ENCODE measurements around the gene KIAA0319L.
A peak's percentile ranks its signal among the peaks of the same experiment; 100 is the strongest.

KIAA0319L gene

DNA sequence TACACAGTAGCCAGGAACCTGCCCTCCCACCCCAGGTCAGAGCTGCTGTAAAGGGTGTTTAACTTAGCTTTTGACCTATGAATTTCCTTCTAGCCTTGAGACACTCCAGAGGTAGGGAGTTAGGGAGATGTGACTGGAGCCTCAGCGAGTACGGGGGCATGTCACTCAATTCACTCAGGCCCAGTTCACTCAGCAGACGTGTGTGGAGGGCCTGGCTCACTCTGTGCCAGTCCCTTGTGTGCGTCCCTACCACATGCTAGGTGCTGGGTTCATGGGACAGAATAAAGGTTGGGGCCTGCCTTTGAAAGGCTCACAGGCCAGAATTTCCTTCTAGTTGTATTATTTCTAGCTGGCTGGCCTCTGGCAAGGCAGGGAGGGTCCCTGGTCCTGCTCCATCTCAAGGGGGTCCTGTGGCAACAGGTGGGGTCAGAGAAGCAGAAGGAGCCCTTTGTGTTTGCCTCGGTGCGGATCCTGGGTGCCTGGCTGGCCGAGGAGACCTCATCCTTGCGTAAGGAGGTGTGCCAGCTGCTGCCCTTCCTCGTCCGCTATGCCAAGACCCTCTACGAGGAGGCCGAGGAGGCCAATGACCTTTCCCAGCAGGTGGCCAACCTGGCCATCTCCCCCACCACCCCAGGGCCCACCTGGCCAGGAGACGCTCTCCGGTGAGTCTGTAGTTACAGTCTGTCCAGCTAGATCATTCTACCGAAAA, 4.9 kb upstream of the KIAA0319L start:
- no peak for DNase-seq (ENCODE audit: low read depth)

DNA sequence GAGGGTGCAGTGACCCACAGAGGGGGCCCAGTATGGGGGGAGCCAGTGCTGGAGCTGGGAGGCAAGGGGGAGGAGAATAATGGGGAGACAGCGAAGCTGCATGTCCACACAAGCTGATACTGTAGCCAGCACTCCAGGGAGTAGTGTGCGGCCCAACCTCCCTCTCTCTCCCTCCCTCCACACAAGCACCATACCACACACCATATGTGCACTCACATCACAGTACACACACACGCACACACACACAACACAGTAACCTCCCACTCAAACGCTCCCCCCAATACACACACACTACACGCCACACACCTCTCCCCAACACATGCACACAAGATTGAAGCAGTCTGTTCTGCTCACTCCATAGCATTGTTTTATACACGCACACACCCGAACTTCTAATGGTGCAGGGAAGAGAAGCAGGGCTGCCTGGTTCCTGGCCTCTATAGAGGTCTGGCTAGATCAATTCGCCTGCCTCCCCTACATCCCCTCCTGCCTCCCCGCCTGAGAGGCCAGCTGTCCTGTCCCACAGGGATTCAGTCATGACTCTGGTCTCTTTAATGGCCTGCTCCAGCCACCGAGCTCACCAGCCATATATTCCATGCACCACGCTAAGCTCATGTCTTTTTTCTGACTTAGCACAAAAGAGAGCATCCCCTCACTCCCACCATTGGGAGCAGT, 4.2 kb upstream of the KIAA0319L start:
- DNase-seq (ENCODE audit: low read depth) = no peak

GRCh38 chr1:35560256-35561225, 3.3 kb upstream of the KIAA0319L start:
- DNase-seq (ENCODE audit: low read depth) = no peak

GRCh38 chr1:35559317-35559944, 2.2 kb upstream of the KIAA0319L start:
- DNase-seq (ENCODE audit: low read depth) = no peak

DNA sequence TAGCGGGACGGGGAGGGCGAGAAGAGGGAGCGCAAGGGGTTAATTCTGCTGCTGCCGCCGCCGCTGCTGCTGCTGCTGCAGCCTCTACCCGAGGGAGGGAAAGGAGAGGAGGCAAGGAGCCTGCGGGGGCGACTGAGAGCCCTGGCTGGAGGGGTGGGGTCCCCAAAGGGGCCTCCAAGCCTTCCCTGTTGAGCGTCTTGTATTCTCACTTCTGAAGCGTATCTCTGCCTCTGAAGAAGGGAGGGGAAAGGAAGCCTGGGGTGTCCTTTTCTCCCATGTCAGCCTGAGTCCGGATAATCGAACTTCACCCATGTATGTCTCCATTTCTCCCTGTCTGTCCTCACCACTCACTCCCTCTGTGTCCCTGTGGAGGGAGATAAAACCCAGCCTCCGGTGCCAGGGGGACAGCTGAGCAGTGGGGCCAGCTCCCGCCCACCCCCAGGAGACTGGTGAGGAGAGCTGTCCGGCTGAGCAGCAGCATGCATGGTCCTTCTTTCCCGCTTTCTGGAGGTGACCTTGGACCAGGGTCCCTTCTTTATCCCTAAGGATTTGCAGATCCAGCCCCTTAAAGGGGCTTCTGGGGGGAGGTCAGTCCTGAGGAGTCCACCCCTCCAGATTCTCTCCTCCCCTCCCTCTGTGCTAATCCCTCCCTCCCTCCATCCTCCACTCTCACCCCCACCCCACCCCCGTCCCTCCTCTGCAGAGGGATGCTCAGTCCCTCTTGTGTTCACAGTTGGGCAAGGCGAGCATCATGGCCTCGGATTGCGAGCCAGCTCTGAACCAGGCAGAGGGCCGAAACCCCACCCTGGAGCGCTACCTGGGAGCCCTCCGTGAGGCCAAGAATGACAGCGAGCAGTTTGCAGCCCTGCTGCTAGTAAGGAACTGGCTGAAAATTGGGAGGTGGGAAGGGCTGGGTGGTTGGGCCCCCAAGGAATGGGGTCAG, 1.4 kb upstream of the KIAA0319L start:
- no peak for DNase-seq (ENCODE audit: low read depth)

- DNase-seq (ENCODE audit: low read depth) = peak; percentile 89
Measured at GRCh38 chr1:35557611-35558373, 589 bp upstream of the KIAA0319L start, which contains the start of gene NCDN. NCDN (plus strand) TSS chr1:35557799; CDS start chr1:35558191, 392 bp downstream.

DNA sequence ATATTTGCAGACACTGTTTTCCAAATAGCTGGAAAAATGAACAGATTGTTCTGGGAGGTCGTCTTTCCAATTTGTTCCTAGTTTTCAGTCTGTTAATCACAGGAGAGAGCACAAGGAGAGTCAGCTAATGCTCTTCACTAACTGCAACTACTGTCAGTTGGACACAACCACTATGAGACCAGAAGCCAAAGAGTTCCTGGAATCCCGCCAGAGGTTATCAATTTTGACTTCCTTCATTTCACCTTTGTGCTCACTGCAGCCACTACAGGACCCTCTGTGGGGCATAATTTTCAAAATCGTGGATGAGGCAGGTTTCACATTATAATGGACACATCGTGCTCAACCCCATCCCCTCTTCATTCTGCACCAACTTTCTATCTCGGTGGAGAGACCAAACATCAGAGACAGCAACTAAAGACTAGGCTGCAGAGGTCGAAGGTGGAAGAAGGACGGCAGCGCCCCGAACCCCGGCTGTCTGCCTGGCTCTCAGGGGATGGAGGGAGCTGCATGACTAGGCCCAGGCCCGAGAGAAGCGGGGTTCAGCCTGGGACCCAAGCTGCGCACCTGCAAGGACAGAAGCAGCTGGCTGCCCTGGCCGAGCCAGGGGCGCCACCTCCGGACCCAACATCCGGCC, 602 bp downstream of the KIAA0319L start:
- DNase-seq (ENCODE audit: low read depth) = no peak

- DNase-seq (ENCODE audit: low read depth) = no peak
Measured at GRCh38 chr1:35555601-35556477, 1.4 kb downstream of the KIAA0319L start.

GRCh38 chr1:35555212-35555584, 2.0 kb downstream of the KIAA0319L start:
- no peak for DNase-seq (ENCODE audit: low read depth)

DNA sequence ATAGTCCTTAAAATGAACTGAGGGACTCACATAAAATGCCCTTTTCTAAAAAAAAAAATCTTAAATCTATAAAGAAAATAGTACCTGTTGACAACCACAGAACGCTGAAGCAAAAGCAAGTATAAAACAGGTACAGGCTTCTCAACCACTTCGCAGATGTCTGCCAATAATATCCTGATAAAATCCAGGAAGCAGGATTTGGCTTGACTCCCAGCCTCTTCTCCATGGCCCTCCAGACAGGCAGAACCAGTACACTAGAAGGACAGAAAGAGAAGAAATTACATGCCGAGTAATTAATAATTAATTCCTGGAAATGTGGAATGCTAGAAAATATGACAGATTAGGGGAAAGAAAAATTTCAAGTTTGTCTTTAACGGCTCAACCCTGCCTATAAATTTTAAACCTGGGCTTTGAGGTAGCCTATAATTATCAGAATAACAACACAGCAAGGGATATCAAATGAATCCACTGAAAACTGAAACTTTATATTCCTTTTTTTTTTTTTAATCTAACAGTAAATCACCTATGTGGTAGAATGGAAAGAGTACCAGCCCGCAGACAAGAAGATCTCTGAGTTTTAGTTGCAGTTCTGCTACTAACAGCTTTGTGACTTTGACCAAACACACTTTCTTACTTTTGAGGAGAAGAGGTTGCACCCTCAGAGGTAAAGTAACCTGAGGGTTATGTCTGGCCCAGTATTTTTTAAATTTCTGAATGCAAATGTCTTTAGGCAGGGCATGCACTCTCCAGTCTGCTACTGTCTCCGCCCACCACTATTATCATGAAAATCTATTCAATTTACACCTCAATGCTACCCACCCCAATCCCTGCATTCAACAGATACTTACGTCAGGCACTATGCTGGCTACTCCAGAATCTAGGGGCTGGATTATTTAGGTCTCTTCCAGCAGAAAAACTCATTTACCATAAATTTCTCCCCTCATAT, 2.7 kb downstream of the KIAA0319L start:
- no peak for DNase-seq (ENCODE audit: low read depth)

GRCh38 chr1:35553851-35554250, 3.4 kb downstream of the KIAA0319L start:
- DNase-seq (ENCODE audit: low read depth) = no peak

DNA sequence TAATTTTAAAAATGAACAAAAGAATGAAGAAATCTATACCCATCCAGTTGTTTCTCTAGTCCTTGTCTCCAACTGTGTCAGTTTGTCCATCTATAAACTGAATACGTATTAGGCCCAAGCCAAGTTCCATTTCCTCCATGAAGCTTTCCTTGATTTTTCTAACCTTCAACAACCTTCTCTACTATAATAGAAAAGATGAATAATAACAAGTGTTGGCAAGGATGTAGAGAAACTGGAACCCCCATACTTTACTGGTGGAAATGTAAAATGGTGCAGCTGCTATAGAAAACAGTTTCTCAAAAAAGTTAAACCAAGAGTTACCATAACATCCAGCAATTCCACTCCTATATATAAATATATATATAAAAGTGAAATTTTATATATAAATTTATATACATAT, 10.6 kb downstream of the KIAA0319L start:
- DNase-seq (ENCODE audit: low read depth) = no peak

GRCh38 chr1:35544976-35545375, 12.2 kb downstream of the KIAA0319L start:
- no peak for DNase-seq (ENCODE audit: low read depth)

DNA sequence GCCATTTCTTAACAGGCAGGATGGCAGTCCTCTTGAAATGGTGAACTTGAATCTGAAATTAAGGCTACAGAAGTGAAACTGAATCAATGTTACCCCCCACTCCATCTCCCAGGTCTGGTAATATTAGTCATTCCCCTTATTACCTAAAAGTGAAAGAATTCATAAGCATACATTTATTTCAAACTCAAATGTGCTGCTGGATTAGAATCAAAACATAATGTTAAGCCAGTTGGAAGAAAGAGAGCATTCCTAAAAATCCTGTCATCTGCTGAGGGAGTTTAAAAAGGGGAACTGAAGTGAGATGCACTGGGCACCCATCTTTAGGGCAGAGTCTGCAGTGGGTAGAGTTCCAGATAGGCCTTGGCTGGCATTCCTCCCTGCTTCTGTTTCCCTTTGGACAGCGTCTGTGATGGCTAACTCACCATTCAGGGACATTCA, 17.4 kb downstream of the KIAA0319L start:
- no peak for DNase-seq (ENCODE audit: low read depth)

DNA sequence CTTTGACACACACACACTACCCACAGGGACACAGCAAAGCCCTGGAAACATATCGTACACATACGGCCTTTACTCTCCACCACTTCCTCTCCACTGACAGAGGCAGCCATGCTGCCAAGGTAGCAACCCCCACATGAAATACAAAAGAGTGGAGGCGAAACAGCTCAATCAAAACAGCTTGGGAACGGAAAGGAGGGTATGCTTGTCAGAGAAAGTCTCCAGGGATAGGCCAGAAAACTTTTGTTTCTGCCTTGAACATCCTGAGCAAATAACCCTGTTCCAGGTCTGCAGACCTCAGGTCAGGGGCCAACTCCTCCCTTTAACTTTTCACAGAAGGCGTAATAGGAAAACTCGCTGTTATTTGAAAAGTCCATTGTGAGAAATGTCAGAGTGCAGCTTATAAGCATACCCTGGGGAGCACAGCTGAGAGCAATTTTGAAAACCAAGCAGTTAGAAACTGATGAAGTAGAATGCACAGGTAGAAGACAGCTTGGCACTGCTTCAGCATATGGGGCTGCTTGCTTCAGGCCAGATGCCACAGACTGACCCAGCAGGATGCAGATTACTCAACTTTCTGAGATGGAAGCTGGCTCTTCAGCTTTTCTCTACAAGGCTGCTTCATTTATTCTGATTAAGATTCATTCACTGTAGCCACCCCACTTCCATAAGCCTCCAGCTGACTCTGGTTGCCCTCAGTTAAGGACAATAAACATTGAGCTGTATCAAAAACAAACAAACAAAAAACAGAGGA, 18.0 kb downstream of the KIAA0319L start:
- DNase-seq (ENCODE audit: low read depth) = no peak

GRCh38 chr1:35537806-35538205, 19.4 kb downstream of the KIAA0319L start:
- DNase-seq (ENCODE audit: low read depth) = no peak

Data from stimulated activated CD8-positive, alpha-beta memory T cell treated with anti-CD3 and anti-CD28 coated beads, Interleukin-15, amount 100 ng/mL, for 24 hours (primary cell).